GM21576 (cell line): ENCODE results near the gene PRX.
"Not testable (repeated sequence)": the region's sequence is repeated elsewhere in the genome, so short reads cannot be mapped to it uniquely, and the experiment has no call there.

Experiments
- ATAC-seq: cut with Tn5 transposase; IDR thresholded peaks from one replicate; pipeline ENCODE4 v1.9.1; 2021; ENCODE audit warnings: mild to moderate bottlenecking, moderate library complexity; ENCODE audit not compliant: unreplicated experiment

PRX gene

DNA sequence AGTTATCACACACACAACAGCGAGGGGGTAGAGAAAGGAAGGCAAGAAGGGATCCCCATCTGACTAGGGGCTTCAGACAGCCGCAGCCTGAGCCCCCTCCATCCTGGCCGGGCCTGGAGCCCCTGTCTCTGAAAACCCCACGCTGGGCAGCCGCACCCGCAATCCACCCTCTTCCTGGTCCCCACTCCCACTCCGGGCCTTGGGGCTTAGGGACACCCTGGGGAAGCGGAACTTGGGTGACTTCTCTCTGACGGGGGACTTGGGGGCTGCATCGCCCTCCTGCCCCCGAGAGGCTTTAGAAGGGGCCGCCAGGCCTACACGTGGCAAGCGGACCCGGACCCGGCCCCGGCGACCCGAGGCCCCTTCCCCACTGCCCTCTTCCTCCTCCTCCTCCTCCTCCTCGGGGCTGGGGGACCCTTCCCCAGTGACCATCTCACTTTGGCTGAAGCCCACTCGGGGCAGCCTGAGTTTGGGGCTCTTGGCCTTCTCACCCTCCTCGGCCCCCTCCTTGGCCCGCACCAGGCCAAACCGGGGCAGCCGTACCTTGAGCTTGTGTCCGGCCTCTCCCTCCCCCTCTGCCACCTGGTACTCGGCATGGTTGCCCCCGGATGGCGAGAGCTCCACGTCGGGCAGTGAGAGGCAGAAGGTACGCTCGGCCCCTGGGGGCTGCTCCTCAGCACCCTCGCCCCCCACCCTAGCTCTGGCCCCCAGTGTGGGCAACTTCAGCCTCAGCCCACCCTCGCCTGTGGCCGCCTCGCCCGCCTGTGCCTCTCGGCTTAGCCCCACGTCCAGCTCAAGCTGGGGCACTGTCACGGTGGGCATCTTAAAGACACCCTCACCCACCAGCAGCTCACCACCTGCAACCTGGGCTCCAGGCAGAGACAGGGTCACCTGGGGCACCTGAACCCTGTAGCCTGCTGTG, 19.0 kb downstream of the PRX start:
- no peak for ATAC-seq

DNA sequence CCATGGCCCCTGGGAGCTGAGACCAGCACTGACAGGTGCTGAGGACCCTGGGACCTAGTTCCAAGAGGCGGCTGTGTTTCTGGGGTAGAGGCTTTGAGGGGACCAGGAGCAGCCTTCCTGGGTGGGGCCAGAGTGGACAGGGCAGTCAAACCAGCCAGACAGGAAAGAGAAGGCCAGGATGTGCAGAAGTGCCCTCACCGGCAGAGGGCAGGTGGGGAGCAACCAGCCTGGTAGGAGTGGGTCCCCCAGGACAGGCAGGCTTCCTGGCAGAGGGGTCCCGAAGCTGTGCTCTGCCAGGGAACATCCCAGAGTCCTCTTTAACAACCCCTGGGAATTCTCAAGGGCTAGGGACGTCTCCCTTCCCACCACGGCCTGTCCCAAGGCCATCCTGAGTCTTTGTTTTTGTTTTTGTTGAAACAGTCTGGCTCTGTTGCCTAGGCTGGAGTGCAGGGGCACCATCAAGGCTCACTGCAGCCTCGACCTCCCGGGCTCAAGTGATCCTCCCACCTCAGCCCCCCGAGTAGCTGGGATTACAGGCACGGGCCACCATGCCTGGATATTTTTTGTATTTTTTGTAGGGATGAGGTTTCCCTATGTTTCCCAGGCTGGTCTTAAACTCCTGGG, 20.2 kb downstream of the PRX start:
- no peak for ATAC-seq

DNA sequence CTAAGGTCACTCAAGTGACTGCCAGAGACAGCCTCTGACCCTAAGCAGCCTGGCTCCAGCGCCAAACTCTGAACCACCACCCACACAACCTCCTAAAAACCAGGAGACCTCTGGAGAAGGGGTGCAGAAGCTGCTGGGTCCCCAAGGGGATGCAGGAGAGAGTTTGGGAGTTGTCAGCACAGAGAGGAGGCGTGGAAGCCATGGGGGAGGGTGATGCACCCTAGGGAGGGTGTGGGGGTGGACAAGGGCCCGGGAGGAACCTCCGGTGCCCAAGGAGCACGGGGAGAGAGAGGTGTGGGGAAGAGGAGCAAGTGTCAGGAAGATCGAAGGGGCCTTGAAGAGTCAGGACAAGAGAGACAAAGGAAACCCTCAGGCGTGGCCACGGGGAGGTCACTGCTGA, 21.1 kb downstream of the PRX start:
- no peak for ATAC-seq

DNA sequence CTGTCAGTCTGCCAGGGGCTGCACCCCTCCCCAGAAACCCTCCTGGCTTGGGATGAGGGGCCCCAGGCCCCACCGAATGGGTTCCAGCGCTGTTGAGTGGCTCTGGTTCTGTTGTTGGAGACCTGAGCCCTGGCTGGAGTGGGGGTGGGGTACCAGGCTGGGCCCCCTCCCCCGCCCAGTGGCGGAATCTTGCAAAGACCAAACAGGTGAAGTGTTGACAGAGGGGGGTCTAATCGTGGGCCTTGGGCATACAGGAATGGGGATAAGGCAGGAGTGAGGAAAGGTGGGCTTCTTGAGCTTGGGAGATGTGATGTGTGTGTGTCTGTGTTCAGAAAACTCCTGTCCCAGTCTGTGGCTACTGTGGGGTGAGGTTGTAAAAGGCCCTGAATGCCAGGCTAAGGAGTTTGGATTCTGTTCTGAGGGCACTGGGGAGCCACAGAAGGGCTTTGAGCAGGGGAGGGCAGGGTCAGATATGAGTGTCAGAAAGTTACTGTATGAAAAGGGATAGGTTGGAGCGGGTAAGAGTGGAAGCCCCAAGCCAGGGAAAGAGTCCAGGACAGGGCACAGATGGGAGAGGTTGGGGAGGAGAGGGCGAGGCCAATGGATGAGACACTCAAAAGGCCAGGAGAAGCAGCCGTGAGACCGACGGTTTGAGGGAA, 23.0 kb downstream of the PRX start, which contains the start of gene HIPK4:
HIPK4 (minus strand) TSS at position 98 of the 659 bp plus-strand sequence. CDS start 279 bp downstream, outside the sequence.
- no peak for ATAC-seq

DNA sequence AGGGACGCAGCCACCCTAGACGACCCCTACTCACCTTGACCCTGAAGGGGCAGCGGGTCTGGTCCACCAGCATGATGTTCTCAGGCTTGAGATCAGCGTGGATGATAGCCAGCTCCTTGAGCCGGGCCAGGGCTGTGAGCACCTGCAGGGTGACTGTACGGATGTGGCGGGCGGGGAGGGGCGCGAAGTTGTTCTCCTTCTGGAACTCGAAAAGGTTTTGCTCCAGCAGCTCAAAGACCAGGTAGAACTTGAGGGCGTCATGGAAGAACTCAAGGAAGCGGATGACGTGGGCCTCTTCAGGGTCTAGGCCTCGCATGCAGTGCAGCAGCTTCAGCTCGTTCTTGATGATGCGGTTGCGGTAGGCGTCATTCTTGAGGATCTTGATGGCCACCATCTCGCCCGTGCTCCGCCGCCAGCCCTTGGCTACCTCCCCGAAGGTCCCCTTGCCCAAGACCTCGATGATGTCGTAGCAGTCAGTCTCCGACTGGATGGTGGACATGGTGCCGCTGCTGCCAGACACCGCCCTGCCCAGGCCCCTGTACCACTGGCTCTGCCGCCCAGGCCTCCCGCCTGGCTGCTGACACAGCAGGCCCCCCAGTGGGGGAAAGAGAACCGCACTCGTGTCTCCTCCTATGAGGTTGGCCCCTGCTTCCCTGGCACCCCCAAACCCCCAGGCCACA, 23.6 kb downstream of the PRX start:
- ATAC-seq: no peak

DNA sequence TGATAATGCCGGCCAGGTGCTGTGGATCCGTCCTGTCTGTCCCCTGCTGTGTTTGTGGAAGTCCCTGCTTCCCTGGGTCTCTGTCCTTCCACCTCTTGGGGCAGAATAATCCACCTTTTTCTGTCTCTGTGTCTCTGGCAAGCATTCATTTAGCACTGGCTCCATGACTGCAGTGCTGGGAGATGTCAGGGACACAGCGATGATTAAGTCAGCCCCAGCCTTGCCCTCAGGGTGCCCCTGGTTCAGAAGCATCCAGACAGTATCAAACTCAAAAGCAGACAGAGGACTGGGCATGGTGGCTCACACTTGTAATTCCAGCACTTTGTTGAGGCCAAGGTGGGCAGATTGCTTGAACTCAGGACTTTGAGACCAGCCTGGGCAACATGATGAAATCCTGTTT, 24.7 kb downstream of the PRX start:
- no peak for ATAC-seq

DNA sequence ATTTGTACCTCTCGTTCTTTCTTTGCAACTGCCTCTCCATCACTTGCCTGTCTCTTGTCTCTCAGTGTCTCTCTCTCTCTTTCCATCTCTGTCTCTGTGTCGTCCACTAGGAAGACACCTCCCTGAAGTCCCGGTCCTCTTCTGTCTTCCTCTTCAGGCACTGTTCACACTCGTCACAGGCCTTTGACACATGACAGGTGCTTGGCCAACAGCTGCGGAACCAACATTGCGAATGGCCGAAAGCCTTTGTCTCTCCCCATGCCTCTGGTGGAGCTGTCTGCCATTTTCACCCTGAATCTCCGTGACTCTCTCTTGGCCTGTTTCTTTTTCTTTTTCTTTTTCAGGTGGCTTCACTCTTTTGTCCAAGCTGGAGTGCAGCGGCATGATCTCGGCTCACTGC, 26.0 kb downstream of the PRX start:
- ATAC-seq: no peak

DNA sequence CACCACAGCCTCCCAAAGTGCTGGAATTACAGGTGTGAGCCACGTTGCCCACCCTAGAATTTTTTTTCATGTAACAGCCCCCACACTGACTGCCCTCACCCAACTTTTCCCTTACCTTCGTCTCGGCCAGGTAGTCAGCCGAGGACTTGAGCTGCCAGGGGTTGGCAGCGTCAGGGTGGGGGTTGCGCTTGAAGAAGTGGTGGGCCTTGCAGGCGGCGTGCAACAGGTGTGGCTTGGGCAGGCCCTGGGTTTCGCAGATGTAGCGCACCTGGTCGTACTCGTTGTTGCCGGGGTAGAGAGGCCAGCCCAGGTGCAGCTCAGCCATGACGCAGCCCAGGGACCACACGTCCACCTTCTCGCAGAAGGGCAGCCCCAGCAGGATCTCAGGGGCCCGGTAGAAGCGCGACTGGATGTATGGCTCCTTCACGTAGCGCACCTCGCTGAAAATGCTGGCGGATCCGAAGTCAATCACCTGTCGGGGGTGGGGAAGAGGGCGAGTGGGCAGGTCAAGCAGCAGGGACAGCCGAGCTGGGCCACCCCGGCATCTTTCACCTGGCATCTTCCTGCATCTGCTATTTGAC, 29.4 kb downstream of the PRX start:
- no peak for ATAC-seq

DNA sequence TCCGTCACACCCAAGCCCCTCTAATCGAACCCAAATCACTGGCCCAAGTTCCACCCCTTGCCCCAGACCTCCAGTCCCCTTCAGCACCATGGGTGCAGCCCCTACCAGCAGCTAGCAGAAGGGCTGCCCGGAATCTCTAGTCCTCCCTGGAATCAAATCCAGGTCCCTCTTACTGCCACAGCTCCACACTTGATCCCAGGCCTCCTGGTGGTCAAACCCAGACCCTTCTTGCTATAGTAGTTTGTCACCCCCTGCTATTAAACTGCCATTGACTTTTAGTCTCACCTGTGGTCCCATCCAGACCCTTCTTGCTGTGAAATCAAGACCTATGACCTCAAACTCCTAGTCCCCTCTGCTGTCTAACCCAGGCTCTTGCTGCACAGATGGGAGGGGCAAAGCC, 31.9 kb downstream of the PRX start:
- no peak for ATAC-seq

DNA sequence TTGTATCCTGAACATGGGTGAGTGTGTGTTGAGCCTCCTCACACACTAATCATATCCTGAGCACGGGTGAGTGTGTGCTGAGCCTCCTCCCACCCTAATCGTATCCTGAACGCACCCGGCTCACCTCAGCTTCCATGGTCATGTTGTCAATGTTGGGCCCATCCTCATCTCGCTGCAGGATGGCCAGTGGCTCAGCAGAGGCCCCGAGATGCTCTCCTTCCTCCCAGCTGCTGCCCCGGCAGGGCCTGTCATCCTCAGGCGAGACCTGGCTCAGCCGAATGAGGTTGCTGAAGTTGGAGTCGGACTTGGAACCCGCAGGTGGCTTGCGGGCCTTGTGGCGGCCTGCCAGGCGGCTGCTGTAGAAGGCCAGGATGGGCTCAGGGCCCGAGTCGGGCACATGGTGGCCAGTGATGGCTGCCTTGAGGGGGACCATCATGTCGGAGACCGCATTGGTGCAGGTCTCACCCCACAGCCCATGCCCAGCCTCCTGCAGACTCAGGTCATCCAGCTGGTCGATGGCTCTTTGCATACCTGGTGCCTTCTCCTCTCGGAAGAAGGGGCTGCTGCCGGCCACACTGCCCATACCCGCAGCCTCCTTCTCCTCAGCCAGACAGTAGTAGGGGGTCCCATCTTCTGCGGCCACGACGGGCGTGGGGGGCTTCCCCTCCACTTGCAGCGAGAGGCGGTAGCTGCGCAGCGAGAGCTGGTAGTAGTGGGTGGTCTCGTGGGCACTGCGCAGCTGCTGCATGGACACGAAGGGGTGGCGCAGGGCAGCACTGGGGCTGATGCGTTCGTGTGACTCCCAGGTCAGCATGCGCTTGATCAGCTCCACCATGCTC, 32.8 kb downstream of the PRX start:
- ATAC-seq: no peak

DNA sequence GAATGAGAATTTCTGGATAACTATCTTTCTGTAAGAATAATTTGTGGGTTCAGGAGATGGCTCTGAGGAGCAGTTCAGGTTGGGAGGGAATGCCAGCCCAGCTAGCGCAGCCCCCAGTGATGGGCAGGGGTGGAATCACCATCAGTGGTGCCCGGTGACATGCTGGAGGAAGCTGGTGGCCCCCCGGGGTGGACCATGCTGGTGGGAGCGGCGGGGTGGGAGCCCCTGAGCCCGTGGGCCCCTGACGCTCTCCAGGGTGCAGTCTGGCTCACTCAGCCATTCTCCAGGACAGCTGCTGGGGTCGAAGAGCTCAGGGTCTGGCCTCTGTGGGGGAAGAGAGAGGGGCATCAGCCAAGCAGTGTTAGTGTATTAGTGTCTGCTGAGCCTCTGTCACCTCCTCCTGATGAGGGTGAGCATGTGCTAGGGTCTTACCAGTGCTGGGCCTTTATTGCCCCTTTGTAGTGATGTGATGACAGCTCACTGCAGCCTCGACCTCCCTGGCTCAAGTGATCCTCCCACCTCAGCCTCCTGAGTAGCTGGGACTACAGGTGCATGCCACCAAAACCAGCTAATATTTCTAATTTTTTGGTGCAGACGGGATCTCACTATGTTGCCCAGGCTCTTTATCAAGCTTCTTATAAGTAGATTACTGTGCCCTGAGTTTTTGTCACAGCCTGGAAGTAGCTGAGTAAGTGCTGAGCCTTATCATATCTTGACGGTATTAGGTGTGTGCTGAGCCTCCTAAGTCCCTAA, 33.6 kb downstream of the PRX start:
- no peak for ATAC-seq

DNA sequence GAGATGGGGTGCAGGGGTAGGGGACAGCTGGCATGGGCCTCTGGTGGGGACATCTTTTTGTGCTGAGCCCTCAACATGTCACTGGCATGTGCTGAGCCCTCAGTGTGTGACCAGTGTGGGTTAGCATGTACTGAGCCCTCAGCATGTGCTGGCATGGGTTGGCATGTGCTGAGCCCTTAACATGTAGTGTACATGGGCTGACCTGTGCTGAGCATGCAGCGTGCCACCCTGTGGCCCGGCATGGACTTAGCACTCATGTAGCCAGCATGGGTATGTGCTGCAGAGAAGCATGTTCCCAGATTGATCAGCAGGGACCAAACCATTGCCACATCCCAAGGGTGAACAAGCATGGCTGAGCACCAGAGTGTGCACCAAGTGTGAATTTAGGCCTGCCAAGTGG, 34.7 kb downstream of the PRX start:
- no peak for ATAC-seq

DNA sequence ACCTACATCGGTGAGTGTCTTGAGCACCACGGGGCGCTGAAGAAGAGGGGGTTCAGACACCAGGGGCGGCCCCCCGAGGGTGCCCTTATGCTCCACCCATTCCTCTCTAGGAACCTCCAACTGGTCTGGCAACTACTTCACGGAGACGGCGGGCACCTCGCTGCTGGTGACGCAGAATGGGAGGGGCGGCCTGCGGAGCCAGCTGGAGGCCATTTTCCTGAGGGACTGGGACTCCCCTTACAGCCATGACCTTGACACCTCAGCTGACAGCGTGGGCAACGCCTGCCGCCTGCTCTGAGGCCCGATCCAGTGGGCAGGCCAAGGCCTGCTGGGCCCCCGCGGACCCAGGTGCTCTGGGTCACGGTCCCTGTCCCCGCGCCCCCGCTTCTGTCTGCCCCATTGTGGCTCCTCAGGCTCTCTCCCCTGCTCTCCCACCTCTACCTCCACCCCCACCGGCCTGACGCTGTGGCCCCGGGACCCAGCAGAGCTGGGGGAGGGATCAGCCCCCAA, 35.2 kb downstream of the PRX start:
- ATAC-seq: no peak

DNA sequence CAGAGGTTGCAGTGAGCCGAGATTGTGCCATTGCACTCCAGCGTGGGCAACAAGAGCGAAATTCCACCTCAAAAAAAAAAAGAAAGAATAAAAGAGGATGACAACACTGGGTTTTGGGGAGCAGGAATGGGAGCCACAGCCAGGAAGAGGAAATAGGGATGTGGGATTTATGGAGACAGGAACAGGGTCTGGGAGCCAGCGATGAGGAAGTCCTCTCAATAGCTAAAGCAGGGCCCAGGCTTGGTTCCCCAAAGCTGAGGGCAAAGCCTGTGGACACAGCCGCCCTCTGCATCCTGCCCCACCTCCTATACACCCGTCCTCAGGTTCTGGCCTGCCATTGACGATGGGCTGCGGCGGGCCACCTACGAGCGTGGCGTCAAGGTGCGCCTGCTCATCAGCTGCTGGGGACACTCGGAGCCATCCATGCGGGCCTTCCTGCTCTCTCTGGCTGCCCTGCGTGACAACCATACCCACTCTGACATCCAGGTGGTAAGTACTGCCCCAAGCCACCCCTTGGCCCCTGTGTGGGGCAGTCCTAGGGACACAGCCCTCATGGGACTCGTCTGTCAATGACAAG, 36.8 kb downstream of the PRX start:
- no peak for ATAC-seq

DNA sequence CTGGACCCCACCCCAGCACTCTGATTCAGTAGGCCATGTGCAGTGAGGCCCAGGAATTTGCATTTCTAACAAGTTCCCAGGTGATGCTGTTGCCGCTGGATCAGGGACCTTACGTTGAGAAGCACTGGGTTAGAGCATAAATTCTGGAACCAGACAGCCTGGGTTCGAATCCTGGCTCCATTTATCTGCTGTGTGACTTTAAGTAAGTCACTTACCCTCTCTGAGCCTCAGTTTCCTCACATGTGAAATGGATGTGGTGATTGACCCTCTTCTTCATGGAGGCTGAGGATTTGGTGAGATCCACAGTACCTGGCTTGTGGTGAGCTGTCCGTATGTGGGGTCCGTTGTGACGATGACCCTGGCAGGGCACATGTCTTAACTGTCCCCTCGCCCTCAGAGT, 39.1 kb downstream of the PRX start:
- ATAC-seq: no peak

DNA sequence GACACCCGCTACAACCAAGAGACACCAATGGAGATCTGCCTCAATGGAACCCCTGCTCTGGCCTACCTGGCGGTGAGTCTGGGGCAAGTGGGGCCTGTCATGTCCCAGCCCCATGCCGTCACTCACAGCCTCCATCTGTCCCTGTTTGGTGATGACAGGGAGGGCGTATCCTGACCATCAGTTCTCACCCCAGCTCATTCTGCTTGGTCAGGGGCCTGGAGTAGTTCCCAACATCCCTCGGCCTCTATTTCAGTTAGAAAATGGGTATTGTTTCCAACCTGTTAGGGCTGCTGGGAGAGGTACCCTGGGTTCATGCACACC, 41.4 kb downstream of the PRX start:
- no peak for ATAC-seq

DNA sequence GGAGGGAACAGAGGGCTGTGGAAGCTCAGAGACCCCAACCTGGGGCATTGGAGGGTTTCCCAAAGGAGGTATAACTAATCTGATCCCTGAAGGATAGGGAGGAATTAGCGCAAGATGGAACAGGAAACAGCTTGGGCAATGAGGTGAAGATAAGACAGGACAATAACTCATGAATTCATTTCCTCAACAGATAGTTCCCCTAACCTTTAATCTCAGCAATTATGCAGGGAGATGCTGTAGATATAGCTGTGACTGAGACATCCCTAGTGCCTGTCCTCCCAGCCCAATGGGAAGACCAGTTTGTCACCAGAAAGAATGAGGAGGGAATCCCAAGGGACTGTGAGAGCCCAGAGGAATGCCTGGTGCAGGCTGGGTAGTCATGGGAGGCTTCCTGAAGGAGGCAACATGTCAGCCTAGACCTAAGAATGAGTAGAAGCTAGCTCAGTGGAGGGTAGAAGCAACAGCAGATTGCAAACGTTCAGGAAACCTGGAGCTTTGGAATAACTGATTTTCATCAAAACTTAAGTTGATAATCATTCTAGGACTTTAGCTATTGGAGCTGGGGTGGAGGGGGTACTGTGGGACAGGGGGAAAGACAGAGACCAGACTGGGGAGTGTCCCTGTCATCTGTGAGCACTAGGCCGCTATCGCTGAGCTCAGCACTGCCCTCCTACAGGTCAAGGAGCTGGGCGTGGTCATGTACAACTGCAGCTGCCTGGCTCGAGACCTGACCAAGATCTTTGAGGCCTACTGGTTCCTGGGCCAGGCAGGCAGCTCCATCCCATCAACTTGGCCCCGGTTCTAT, 42.0 kb downstream of the PRX start:
- no peak for ATAC-seq

DNA sequence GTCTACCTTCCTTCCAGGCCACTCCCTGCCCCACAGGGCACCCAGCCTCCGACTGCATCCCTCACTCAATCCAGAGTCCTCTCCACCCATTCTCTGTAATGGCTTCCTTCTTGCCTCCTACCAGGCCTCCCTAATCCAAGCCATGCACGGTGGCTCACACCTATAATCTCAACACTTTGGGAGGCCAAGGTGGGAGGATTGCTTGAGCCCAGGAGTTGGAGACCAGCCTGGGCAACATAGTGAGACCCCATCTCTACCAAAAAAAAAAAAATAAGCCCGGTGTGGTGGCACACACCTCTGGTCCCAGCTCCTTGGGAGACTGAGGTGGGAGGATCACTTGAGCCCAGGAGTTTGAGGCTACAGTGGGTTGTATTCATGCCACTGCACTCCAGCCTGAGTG, 42.9 kb downstream of the PRX start:
- ATAC-seq: not testable (repeated sequence)
